ENCODE measurements around the gene NAPG. TPM values are rescaled to one million over a fixed set of nuclear protein-coding genes. Genes with fewer than 3 reads are reported as not detected.

The NAPG gene
- total RNA-seq, 1 donor from 2014 or later: 37.4 TPM

DNA sequence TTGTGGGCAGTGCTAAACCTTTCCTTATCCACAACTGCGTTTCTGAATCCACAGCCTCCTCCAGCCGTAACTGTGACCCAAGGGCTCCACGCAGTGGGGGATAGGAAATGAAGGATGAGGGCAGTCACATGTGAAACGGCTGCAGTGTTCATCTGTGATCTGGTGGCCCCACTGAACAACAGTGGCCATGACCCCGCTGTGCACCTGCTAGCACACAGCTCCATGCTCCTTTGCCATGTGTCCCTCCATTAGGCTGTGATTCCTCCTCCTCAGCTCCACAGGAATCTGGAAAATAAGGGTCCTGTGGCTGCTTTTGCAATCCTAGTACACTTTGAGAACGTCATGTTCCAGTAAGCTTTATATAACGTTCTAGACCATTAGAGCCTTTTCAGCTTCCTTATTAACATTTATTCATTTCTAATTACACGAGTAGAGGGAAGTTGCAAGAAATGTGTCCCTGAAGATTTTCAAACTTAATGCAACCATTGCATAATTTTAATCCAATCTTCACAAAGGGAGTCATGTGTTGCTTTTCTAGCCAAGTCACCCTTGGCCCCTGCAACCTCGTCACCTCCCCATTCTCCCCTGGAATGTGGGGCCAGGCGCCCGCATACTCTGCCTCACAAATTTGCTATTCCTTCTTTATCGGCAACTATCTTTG, 7.1 kb upstream of the NAPG start:
- no peaks in the 10 kb centered on the region for H3K36me3 Mint-ChIP-seq (ENCODE audit: low read depth)
- peaks cover 43% of the 10 kb centered on the region for H3K27me3 Mint-ChIP-seq (ENCODE audit: insufficient read depth)
- H3K9me3 Mint-ChIP-seq: no peaks in the 10 kb centered on the region
- no peak for DNase-seq (ENCODE audit: low spot score)
- intact Hi-C loops (cut with micrococcal nuclease): no loop called here
- H3K4me1 Mint-ChIP-seq (ENCODE audit: low read depth): peaks cover 13% of the 10 kb centered on the region
- H3K27ac Mint-ChIP-seq: no peak overlapping the region
- no peak overlapping the region for H3K4me3 Mint-ChIP-seq

GRCh38 chr18:10519366-10519765, 6.5 kb upstream of the NAPG start:
- DNase-seq (ENCODE audit: low spot score): no peak
- Mint-ChIP-seq H3K4me1 (ENCODE audit: low read depth) (peaks cover 19% of the 10 kb centered on the region), H3K27me3 (ENCODE audit: insufficient read depth) (peaks cover 42% of the 10 kb centered on the region), H3K36me3 (ENCODE audit: low read depth) (no peaks in the 10 kb centered on the region), H3K9me3 (no peaks in the 10 kb centered on the region), H3K27ac (no peak overlapping the region), H3K4me3 (no peak overlapping the region)
- intact Hi-C loops (cut with micrococcal nuclease): no loop called here

DNA sequence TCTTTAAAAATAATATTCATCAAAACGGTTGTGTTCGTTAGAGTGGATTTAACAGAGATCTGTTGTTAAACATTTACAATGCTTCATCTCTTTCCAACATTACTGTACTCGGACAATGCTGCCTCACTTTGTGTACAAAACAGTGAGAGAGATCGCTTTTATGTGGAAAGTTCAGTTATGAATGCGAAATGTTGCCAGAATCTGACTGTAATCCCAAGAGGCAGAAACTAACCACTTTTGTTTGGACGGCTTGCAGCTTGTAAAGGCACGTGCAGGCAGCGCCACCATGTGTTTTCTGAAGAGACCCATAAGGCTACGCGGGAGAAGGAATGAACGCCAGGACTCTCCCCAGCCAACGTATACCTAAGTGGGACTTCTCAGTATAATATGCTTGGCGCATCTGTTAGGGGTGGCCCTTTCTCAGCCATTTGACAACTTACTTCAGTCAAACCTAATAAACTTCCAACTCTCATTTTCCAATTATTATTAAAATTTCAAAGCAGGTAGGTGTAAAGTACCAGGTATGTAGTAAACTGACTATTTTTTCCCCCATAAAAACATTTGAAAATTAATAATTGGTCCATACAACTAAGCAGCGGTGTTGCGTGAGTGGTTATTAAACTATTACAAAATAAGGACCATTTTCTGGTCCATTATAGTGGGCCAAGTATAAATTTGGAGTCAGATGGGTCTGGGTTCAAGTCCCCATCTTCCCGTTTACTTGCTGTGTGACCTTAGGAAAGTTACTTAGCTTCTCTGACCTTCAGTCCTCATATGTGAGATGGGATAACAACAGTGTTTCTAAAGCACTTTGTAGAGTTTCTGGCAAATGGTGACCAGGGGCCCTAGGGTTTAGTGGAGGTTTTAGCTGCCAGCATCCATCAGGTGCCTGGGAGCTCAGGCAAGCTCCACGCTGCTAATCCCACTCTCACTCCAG, 5.6 kb upstream of the NAPG start:
- intact Hi-C loops (cut with micrococcal nuclease): loop anchor here (1.0 to 10.0 kb wide), 7 partner anchors 265 to 1445 kb away; partner anchors contain the start of gene RALBP1
- Mint-ChIP-seq H3K36me3 (ENCODE audit: low read depth) (no peaks in the 10 kb centered on the region), H3K27me3 (ENCODE audit: insufficient read depth) (peaks cover 38% of the 10 kb centered on the region), H3K9me3 (no peaks in the 10 kb centered on the region), H3K4me1 (ENCODE audit: low read depth) (peaks cover 28% of the 10 kb centered on the region), H3K4me3 (no peak overlapping the region), H3K27ac (no peak overlapping the region)
- peak; percentile 35 for DNase-seq (ENCODE audit: low spot score)

- Mint-ChIP-seq H3K27ac (no peak overlapping the region), H3K4me1 (ENCODE audit: low read depth) (peaks cover 35% of the 10 kb centered on the region), H3K4me3 (no peak overlapping the region), H3K27me3 (ENCODE audit: insufficient read depth) (peaks cover 31% of the 10 kb centered on the region), H3K9me3 (no peaks in the 10 kb centered on the region), H3K36me3 (ENCODE audit: low read depth) (peaks cover 3% of the 10 kb centered on the region)
- intact Hi-C loops (cut with micrococcal nuclease): loop anchor here (10.0 kb wide), 6 partner anchors 263 to 1447 kb away; partner anchors contain the start of gene RALBP1
- DNase-seq (ENCODE audit: low spot score): no peak
These were observed 4.3 kb upstream of the NAPG start for GRCh38 chr18:10521566-10521965.

DNA sequence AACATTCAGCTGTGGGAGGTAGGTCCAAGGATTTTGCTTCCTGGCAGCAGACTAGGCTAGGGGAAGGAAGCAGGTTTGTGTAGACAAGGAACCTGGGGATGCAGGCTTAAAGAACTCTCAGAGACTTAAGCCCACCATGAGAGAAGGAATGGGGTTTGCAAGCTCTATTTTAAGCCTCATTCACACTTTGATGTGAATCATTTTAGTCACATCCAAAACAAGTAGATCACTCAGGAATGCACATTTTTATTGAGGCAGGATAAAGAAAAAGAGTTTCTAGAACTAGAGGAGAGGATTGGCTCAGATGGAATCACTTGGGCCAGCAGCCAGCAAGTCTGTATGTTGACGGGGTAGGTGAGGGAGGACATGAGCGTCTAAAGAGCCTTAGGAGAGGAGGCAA, 3.3 kb upstream of the NAPG start:
- Mint-ChIP-seq H3K4me1 (ENCODE audit: low read depth) (peaks cover 40% of the 10 kb centered on the region), H3K27ac (no peak overlapping the region), H3K27me3 (ENCODE audit: insufficient read depth) (peaks cover 27% of the 10 kb centered on the region), H3K4me3 (no peak overlapping the region), H3K36me3 (ENCODE audit: low read depth) (peaks cover 6% of the 10 kb centered on the region), H3K9me3 (no peaks in the 10 kb centered on the region)
- intact Hi-C loops (cut with micrococcal nuclease): loop anchor here (10.0 kb wide), 6 partner anchors 262 to 1448 kb away; partner anchors contain the start of gene RALBP1
- DNase-seq (ENCODE audit: low spot score): no peak

GRCh38 chr18:10523544-10523943, 2.3 kb upstream of the NAPG start:
- DNase-seq (ENCODE audit: low spot score): no peak
- intact Hi-C loops (cut with micrococcal nuclease): loop anchor here (10.0 kb wide), 6 partner anchors 261 to 1449 kb away; partner anchors contain the start of gene RALBP1
- Mint-ChIP-seq H3K27ac (no peak overlapping the region), H3K4me3 (no peak overlapping the region), H3K36me3 (ENCODE audit: low read depth) (peaks cover 10% of the 10 kb centered on the region), H3K9me3 (no peaks in the 10 kb centered on the region), H3K4me1 (ENCODE audit: low read depth) (peaks cover 50% of the 10 kb centered on the region), H3K27me3 (ENCODE audit: insufficient read depth) (peaks cover 19% of the 10 kb centered on the region)

DNA sequence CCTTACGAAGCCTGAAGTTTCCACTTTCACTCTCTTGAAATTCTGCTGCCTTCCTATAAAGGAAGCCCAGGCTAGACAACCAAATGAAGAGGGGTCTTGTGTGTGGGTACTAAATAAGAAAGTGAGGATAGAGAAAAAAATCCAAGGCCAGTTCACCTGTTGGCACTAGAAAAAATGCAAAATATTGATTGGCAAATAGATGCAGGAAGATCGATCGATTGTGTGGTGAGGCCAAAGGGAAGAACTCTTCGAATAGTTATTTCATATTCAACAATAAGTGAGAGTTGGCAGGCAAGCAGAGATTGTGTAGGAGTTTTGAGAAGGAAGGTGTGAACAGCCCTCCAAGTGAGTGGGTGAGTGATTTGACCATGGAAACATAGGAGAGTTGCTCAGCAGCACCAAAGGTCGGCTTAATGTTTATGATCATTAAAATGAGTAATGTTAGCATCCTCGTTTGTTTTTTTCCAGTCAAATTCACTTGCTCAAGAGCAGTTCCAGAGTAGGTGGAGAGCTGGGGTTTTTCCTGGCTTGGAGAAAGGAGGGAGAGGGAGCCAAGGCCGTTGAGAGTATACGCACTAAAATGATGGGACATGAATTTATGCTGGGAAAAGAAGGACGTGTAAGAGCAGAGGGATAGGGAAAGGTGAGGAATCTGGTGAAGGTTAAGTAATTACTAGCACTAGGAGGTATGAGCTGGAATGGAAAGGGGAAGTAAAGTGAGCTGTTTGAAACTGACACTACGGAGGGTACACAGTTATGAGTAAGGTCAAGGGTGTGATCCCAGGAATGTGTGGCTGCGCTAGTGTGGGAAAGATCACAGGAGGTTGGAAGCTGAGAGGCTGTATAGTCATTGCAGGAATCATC, 1.1 kb upstream of the NAPG start:
- no peak for DNase-seq (ENCODE audit: low spot score)
- no peaks in the 10 kb centered on the region for H3K9me3 Mint-ChIP-seq
- peaks cover 60% of the 10 kb centered on the region for H3K4me1 Mint-ChIP-seq (ENCODE audit: low read depth)
- H3K4me3 Mint-ChIP-seq: peak overlapping the region; percentile 97
- H3K36me3 Mint-ChIP-seq (ENCODE audit: low read depth): peaks cover 10% of the 10 kb centered on the region
- intact Hi-C loops (cut with micrococcal nuclease): loop anchor here (1.0 to 10.0 kb wide), 9 partner anchors 25 to 1917 kb away; partner anchors contain the start of genes RAB12 and RALBP1
- peaks cover 10% of the 10 kb centered on the region for H3K27me3 Mint-ChIP-seq (ENCODE audit: insufficient read depth)
- peak overlapping the region; percentile 92 for H3K27ac Mint-ChIP-seq

DNA sequence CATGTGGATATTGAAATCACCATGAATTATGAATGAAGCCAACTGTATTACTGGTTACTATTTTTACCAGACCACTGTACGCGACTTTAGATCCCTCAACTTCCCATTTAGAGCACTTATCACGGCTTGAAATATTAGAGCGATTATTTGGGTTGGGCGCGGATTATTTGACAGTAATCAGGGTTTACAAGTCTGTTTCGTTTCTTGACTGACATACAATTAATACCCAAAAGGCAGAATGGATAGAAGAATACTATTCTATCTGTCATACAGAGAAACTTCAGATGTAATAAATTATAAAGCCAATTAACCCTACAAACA, 496 bp upstream of the NAPG start:
- H3K27me3 Mint-ChIP-seq (ENCODE audit: insufficient read depth): peaks cover 7% of the 10 kb centered on the region

DNA sequence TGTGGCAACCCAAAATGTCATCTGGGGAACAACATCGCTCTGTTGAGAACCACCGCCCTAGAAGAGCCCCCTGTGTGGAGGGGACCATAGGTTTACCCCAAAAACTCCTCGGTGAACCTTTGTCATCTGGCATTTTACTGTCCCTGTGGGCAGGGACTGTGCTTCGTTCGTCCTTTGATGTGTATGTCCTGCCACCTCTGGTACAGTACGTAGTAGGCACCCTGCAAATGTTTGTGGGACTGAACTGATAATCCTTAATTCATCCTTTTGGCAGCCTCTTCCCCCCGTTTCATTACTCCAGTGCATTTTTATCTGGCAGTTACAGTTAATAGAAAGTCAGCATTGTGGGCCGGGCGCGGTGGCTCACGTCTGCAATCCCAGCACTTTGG, 728 bp downstream of the NAPG start:
- peaks cover 68% of the 10 kb centered on the region for H3K4me1 Mint-ChIP-seq (ENCODE audit: low read depth)
- H3K9me3 Mint-ChIP-seq: no peaks in the 10 kb centered on the region

More for the DNA sequence above, 496 bp upstream of the NAPG start:
- no peak for DNase-seq (ENCODE audit: low spot score)
- Mint-ChIP-seq H3K4me1 (ENCODE audit: low read depth) (peaks cover 61% of the 10 kb centered on the region), H3K36me3 (ENCODE audit: low read depth) (peaks cover 12% of the 10 kb centered on the region), H3K9me3 (no peaks in the 10 kb centered on the region), H3K4me3 (peak overlapping the region; percentile 97), H3K27ac (no peak overlapping the region)
- intact Hi-C loops (cut with micrococcal nuclease): loop anchor here (1.0 to 10.0 kb wide), 9 partner anchors 26 to 1918 kb away; partner anchors contain the start of genes RAB12 and RALBP1

DNA sequence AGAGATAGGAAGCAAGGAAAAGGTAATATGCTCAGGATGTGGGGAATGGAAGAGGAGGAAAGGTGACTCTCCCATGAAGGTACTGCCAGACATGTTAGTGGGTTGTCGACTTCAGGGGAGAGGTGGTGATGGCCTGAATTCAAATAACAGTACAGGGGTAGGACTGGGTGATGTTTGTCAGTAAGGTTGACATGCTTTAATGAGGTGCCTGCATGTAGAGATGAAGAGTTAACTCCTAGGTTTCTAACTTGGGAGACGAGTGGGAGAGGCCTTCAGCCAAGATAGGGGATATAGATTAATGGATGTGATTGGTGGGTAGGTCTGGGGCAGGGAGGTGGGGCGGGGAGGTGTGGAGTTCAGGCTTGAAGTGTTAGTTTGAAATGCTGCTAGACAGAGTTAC, 2.6 kb downstream of the NAPG start:
- Mint-ChIP-seq H3K27me3 (ENCODE audit: insufficient read depth) (no peaks in the 10 kb centered on the region), H3K4me3 (peak overlapping the region; percentile 58), H3K27ac (peak overlapping the region; percentile 2), H3K9me3 (no peaks in the 10 kb centered on the region), H3K4me1 (ENCODE audit: low read depth) (peaks cover 64% of the 10 kb centered on the region), H3K36me3 (ENCODE audit: low read depth) (peaks cover 16% of the 10 kb centered on the region)
- DNase-seq (ENCODE audit: low spot score): no peak
- intact Hi-C loops (cut with micrococcal nuclease): loop anchor here (5.0 to 10.0 kb wide), 8 partner anchors 256 to 1921 kb away; partner anchors contain the start of genes RAB12 and RALBP1

More for the DNA sequence above, 728 bp downstream of the NAPG start:
- intact Hi-C loops (cut with micrococcal nuclease): loop anchor here (1.0 to 10.0 kb wide), 10 partner anchors 258 to 1919 kb away; partner anchors contain the start of genes RAB12, RALBP1 and TWSG1
- Mint-ChIP-seq H3K4me3 (peak overlapping the region; percentile 93), H3K27ac (peak overlapping the region; percentile 89), H3K36me3 (ENCODE audit: low read depth) (peaks cover 13% of the 10 kb centered on the region), H3K27me3 (ENCODE audit: insufficient read depth) (peaks cover 7% of the 10 kb centered on the region)
- DNase-seq (ENCODE audit: low spot score): no peak

GRCh38 chr18:10530002-10530401, 4.2 kb downstream of the NAPG start:
- H3K9me3 Mint-ChIP-seq: no peaks in the 10 kb centered on the region
- no peaks in the 10 kb centered on the region for H3K27me3 Mint-ChIP-seq (ENCODE audit: insufficient read depth)
- peak overlapping the region; percentile 97 for H3K27ac Mint-ChIP-seq
- intact Hi-C loops (cut with micrococcal nuclease): loop anchor here (2.0 kb wide), 1 partner anchor 1379 kb away; the partner anchor contains the start of gene MPPE1
- H3K36me3 Mint-ChIP-seq (ENCODE audit: low read depth): peaks cover 21% of the 10 kb centered on the region
- DNase-seq (ENCODE audit: low spot score): no peak
- peak overlapping the region; percentile 78 for H3K4me3 Mint-ChIP-seq
- peaks cover 49% of the 10 kb centered on the region for H3K4me1 Mint-ChIP-seq (ENCODE audit: low read depth)

GRCh38 chr18:10530852-10531251, 5.0 kb downstream of the NAPG start:
- Mint-ChIP-seq H3K27me3 (ENCODE audit: insufficient read depth) (no peaks in the 10 kb centered on the region), H3K27ac (peak overlapping the region; percentile 97), H3K4me1 (ENCODE audit: low read depth) (peaks cover 41% of the 10 kb centered on the region), H3K36me3 (ENCODE audit: low read depth) (peaks cover 19% of the 10 kb centered on the region), H3K4me3 (peak overlapping the region; percentile 78), H3K9me3 (no peaks in the 10 kb centered on the region)
- no peak for DNase-seq (ENCODE audit: low spot score)
- intact Hi-C loops (cut with micrococcal nuclease): loop anchor here (2.0 kb wide), 1 partner anchor 1378 kb away; the partner anchor contains the start of gene MPPE1
